ENCODE measurements around the gene STARD7.
"Not testable (repeated sequence)": the region's sequence is repeated elsewhere in the genome, so short reads cannot be mapped to it uniquely, and the experiment has no call there.

DNA sequence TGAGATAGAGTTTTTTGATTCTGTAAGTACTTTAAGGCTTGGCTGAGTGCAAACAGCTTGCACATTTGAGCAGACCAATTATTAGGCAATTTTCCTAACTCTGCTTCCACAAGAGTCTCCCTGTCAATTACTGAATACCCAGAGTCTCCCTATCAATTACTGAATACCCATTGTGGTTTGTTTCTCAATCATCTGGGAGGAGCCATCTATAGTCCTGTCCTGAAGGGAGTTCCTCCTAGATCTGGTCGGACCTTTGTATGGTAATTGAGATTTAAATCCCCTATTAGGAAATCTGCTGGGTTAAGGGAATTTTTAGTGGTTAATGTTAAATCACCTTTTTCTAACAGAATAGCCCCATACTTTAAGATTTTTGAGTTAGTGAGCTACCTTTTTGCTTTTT is 12.5 kb upstream of the STARD7 start:
- TF ChIP-seq, protein P1, sequence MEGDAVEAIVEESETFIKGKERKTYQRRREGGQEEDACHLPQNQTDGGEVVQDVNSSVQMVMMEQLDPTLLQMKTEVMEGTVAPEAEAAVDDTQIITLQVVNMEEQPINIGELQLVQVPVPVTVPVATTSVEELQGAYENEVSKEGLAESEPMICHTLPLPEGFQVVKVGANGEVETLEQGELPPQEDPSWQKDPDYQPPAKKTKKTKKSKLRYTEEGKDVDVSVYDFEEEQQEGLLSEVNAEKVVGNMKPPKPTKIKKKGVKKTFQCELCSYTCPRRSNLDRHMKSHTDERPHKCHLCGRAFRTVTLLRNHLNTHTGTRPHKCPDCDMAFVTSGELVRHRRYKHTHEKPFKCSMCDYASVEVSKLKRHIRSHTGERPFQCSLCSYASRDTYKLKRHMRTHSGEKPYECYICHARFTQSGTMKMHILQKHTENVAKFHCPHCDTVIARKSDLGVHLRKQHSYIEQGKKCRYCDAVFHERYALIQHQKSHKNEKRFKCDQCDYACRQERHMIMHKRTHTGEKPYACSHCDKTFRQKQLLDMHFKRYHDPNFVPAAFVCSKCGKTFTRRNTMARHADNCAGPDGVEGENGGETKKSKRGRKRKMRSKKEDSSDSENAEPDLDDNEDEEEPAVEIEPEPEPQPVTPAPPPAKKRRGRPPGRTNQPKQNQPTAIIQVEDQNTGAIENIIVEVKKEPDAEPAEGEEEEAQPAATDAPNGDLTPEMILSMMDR (IDR thresholded peaks at IDR 0.05): not testable (repeated sequence)
- TF ChIP-seq POLR2A (IDR thresholded peaks at IDR 0.05): not testable (repeated sequence)

All from body of pancreas (tissue), 4 donors.